T1000 (cell line): ENCODE data around the gene OR7C2.

Experiments used
- DNase-seq: peaks from one replicate; lab custom pipeline; 2025; ENCODE audit warnings: mixed read lengths; lab: John Stamatoyannopoulos, UW

Gene OR7C2

GRCh38 chr19:14979476-14980255, 38.4 kb downstream of the OR7C2 start, which contains the start of gene SLC1A6:
Gene SLC1A6 (minus strand): TSS chr19:14979864. CDS start chr19:14972910, 6,954 bp downstream.
- DNase-seq: no peak

- DNase-seq: no peak
Measured at GRCh38 chr19:14985133-14985532, 43.8 kb downstream of the OR7C2 start.
